Measurements from ENCODE around the gene RABGGTA.

RABGGTA gene

DNA sequence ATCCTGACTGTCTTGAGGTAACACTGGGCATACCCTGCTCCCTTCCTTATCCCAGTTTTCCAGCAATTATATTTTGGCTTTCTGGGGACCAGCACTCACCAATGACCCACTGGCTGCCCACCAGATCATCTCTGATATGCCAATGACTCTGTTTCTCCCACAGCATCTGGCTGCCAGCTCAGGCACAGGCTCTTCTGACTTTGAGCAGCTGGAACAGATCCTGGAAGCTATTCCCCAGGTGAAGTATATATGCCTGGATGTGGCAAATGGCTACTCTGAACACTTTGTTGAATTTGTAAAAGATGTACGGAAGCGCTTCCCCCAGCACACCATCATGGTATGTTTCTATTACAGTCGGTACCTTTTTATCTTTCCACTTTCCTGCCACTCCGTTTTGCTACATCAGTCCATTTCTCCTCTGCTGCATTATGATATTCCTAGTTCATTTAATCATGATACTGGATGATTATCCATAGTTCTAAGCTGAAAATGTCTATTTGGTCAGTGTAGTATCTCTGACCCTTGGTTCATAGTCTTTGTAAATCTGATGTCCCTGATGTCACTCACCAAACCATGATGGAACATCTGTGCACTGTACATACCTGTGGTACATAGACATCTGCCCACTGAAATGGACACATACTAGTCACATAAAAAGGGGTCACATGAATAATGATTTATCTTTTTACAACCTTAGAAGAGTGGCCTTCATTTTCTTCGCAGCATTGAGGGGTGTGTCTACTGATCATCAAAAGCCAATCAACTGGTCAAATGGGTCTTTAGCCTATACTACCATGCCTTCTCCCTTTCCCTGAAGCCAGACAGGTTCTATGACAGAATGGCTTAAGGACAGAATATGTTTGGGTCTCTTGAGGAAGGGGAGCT, 35.4 kb downstream of the RABGGTA start:
- DNase-seq (ENCODE audit: low spot score) = no peak
- TF ChIP-seq, protein P1, sequence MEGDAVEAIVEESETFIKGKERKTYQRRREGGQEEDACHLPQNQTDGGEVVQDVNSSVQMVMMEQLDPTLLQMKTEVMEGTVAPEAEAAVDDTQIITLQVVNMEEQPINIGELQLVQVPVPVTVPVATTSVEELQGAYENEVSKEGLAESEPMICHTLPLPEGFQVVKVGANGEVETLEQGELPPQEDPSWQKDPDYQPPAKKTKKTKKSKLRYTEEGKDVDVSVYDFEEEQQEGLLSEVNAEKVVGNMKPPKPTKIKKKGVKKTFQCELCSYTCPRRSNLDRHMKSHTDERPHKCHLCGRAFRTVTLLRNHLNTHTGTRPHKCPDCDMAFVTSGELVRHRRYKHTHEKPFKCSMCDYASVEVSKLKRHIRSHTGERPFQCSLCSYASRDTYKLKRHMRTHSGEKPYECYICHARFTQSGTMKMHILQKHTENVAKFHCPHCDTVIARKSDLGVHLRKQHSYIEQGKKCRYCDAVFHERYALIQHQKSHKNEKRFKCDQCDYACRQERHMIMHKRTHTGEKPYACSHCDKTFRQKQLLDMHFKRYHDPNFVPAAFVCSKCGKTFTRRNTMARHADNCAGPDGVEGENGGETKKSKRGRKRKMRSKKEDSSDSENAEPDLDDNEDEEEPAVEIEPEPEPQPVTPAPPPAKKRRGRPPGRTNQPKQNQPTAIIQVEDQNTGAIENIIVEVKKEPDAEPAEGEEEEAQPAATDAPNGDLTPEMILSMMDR (IDR thresholded peaks at IDR 0.05; ENCODE audit: extremely low read depth, missing control alignments) = no peak

DNA sequence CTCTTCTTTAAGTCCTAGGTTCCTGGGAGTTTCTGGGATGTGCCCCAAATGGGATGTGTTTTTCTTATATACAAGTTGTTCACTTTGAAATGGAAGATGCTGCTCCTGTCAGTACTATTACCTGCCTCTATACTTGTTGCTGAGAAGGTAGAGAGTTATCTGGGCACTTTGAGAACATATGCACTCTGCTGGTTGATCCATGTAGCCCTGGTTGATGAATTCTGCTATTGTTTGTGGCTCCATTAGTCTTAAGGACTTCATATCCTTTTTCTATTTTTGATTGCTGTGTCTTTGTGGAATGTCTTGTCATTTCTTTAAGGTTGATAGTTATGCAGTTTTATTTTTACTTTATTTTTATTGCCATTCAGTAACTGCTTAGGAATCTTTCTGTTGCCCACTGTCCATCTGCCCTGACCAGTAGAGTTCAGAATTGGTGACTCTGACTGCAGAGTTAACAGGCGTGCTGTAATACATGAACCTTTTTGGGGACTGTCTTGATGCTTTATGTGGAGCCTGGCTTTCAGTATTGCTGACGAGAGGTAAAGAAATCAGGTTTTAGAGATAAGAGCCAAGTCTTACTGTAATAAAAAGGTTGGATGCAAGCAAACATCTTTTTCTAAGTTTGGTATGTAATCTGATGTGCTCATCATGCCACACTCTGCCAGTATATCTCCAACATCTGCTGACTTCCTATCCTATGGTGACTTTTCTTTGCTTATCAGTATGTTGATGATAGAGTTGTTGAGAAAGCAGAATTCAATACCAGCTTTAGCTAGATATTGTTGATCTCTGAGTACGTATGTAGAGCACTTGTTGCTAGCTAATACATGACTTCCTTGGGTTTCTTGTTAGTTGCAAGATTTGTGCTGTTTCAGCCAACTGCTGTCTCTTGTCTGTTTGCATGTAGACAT, 37.0 kb downstream of the RABGGTA start:
- DNase-seq (ENCODE audit: low spot score) = no peak
- TF ChIP-seq, protein P1 (IDR thresholded peaks at IDR 0.05; ENCODE audit: extremely low read depth, missing control alignments) = no peak

DNA sequence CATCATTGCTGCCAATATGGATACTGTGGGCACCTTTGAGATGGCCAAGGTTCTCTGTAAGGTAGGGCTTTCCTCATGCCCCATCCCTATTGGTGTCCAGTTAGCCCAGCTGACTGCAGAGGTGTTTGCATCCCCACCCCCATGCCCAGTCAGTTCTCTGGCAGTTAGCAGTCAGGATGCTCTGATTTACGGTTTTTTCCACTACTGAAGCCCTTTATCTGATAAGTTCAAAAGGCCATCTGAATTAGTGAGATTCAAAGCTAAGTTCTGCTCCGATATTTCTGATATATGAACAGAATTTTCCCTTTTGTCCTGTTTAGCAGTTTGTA, 37.9 kb downstream of the RABGGTA start:
- no peak for DNase-seq (ENCODE audit: low spot score)
- TF ChIP-seq, protein P1 (IDR thresholded peaks at IDR 0.05; ENCODE audit: extremely low read depth, missing control alignments) = no peak

DNA sequence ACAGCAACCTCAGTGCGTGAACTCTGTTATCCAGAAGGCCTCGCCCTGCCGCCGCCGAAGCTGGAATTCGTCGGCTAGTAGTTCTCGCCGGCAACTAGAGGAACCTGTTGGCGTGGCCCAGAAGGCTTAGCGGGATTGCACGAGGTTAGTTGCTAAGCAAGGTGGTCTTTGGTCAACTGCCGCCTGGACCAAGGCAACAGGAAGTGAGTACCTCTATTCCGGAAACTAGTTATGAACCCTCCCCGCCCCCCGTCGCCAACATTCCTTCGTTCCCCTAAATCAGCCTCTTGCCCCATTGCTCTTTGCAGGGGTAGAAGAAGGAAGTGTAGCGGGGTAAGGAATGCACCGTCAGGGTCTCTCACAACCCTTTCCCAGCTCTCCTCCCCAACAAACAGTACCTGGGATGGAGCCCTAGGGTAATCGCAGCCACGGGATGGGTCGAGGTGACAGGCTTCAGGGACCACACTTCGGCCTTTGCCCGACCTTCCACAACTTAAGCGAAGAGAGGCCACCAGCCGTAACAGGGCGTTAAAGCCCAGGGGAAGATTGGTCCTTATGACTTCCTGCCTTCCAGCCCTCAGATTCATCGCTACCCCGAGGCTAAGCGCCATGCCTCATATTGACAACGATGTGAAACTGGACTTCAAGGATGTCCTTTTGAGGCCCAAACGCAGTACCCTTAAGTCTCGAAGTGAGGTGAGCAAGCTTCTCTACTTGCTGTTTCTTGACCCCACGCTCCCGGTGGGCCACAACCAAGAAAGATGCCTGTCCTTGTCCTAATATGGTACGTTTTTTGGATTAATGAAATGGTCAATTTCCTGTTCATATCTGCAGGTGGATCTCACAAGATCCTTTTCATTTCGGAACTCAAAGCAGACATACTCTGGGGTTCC, 38.5 kb downstream of the RABGGTA start, which contains the start of gene GMPR2:
Gene GMPR2, plus strand, starts transcription at position 285 of the 893 bp plus-strand sequence. Its CDS starts 325 bp downstream, at position 610.
- peak; percentile 67 for DNase-seq (ENCODE audit: low spot score)
- TF ChIP-seq, protein P1 (IDR thresholded peaks at IDR 0.05; ENCODE audit: extremely low read depth, missing control alignments) = no peak

DNA sequence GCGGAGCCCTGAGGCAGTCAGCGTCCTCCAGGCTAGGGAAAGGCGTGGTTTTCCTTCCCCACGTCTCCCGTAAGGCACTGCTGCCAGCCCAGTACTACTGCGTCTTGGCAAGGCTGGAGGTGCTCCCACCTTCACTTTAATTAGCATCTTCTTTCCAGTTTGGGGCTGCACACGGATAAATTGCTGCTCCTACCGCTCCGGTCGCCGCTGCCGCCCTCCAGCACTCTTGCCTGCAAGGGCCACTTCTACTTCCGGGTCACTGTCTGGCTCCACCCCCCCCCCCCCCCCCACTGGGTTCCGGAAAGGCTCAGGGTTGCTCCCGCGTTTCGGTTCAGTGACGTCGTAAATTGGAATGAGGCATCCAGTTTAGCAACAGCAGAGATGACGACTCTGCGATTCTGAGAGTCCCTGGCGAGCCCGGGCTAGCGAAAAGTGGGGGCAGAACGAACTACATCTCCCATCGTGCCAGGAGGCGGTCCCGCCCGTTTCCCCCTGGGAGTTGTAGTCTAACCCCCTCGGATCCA, 39.2 kb downstream of the RABGGTA start, which contains the start of gene NEDD8:
Gene NEDD8, minus strand, starts transcription at position 247 of the 524 bp plus-strand sequence. Its CDS starts 100 bp downstream, at position 147.
- TF ChIP-seq, protein P1 (IDR thresholded peaks at IDR 0.05; ENCODE audit: extremely low read depth, missing control alignments) = no peak

DNA sequence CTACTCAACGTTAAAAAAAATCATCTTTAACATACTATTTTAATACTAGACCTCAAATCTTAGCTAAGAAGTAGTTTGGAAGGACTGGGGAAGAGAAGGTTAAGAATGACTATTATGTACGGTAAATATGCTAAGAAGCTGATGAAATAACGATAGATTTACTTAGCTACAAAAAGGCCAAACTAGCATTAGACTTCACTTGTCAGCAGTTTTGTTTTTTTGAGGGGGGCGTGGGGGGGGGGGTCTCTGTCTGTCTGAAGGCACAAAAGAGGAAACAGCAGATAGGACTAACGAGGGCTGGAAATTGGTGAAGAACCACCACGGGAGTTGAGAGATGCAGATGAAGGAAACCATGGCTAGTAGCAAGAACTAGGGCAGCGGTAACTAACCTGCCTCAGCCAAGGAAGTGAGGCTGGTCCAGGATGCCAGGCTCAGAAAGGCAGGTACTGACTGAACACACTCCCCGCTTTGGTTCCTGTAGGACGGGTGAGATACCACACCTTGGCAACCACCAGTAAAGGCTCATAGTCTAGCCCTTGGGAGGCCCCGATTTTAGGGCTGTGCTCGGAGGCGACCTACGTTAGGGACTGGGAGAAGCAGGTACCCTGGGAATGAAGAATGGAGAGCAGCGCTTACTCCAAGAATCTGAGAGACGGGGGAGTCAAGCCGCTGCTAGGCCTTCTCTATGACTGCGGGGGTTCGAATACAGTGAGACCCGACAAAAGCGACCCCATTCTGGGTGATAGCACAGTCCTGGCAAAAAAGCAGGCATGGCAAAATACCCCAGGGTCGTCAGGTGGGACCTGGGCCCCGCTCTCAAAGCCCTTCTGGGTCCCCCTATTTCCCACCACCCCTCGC, 39.9 kb downstream of the RABGGTA start:
- TF ChIP-seq, protein P1 (IDR thresholded peaks at IDR 0.05; ENCODE audit: extremely low read depth, missing control alignments) = no peak
- DNase-seq (ENCODE audit: low spot score) = no peak

More for the DNA sequence above, 39.2 kb downstream of the RABGGTA start, which contains the start of gene NEDD8:
- peak; percentile 82 for DNase-seq (ENCODE audit: low spot score)

Data from GM20000 (cell line).